A673 (cell line): Measurements from ENCODE around the gene MAGIX. TPM values are rescaled to one million over a fixed set of nuclear protein-coding genes. Genes with fewer than 3 reads are reported as not detected.

Experiments used
- BruUV-seq: library from RNA; stranded (reverse); fragments of 400-500 nt; replicated peaks from 2 replicates; lab custom pipeline; 2021; lab: Mats Ljungman, UMichigan
- CTCF ChIA-PET: fragments of 300-600 bp; sonication (Branson Sonifier 250); formaldehyde crosslinking; loops from one replicate; lab custom pipeline; 2022; ENCODE audit warnings: antibody characterized with exemption; lab: Charles Lee
- POLR2A ChIA-PET: fragments of 300-600 bp; sonication (Branson Sonifier 250); formaldehyde crosslinking; loops from one replicate; lab custom pipeline; 2022; ENCODE audit warnings: antibody characterized with exemption; ENCODE audit not compliant: low non-redundant PET; lab: Charles Lee
- DNase-seq: peaks from one replicate; pipeline ENCODE4 v3.0.0-alpha.2; 2015; ENCODE audit warnings: low spot score
- H3K27ac ChIP-seq: fragments of 200-600 bp; sonication (generic); 2 replicates; pipeline ENCODE4 v1.5.1; 2016; ENCODE audit warnings: mixed run types, low read depth, mild to moderate bottlenecking, mixed read lengths, antibody characterized with exemption, low read length; ENCODE audit not compliant: poor library complexity, severe bottlenecking
- H3K27me3 ChIP-seq: fragments of 200-600 bp; sonication (generic); replicated peaks from 2 replicates; pipeline ENCODE4 v1.6.1; 2017; ENCODE audit warnings: mixed run types, low read depth, mild to moderate bottlenecking, mixed read lengths, antibody characterized with exemption, low read length; ENCODE audit not compliant: insufficient read depth, poor library complexity
- H3K36me3 ChIP-seq: fragments of 200-600 bp; sonication (generic); 2 replicates; pipeline ENCODE4 v1.6.1; 2016; ENCODE audit warnings: mixed run types, mild to moderate bottlenecking, mixed read lengths, antibody characterized with exemption, low read length; ENCODE audit not compliant: insufficient read depth, poor library complexity, severe bottlenecking
- H3K4me1 ChIP-seq: fragments of 200-600 bp; sonication (generic); 2 replicates; pipeline ENCODE4 v1.6.1; 2017; ENCODE audit warnings: mixed run types, mild to moderate bottlenecking, mixed read lengths, antibody characterized with exemption, low read length; ENCODE audit not compliant: insufficient read depth, poor library complexity, severe bottlenecking
- H3K4me3 ChIP-seq: fragments of 200-600 bp; sonication (generic); 2 replicates; pipeline ENCODE4 v1.5.1; 2016; ENCODE audit warnings: low read depth, mixed run types, mild to moderate bottlenecking, mixed read lengths, low read length; ENCODE audit not compliant: poor library complexity, severe bottlenecking
- H3K9me3 ChIP-seq: fragments of 200-600 bp; sonication (generic); 2 replicates; pipeline ENCODE4 v1.6.1; 2016; ENCODE audit warnings: mixed run types, low read depth, mild to moderate bottlenecking, mixed read lengths, antibody characterized with exemption, low read length; ENCODE audit not compliant: poor library complexity, severe bottlenecking
- EZH2 ChIP-seq: fragments of 200-600 bp; sonication (generic); IDR thresholded peaks from 2 replicates; pipeline ENCODE4 v1.6.1; 2017; ENCODE audit warnings: borderline replicate concordance, low read depth, mild to moderate bottlenecking, mixed read lengths, antibody characterized with exemption, low read length; ENCODE audit not compliant: poor library complexity, severe bottlenecking
- intact Hi-C: fragments of 100-400 bp; cut with micrococcal nuclease; formaldehyde crosslinking; loops from one replicate; pipeline ENCODE4 v1.10.0; 2022; ENCODE audit not compliant: unreplicated experiment
- total RNA-seq: library from RNA; stranded (reverse); gene quantifications from 2 replicates; pipeline ENCODE4 v1.2.3, GENCODE V29; 2021
- TF ChIP-seq, protein P1 (sequence below): fragments of 300-800, 200-600 bp; sonication (generic); conservative IDR thresholded peaks from 2 replicates; pipeline ENCODE4 v1.5.1; 2017; ENCODE audit warnings: low read depth, mild to moderate bottlenecking, antibody characterized with exemption, low read length, moderate library complexity, mixed read lengths

Gene MAGIX
- total RNA-seq, 1 experiment from 2014 or later: 1.1 TPM

DNA sequence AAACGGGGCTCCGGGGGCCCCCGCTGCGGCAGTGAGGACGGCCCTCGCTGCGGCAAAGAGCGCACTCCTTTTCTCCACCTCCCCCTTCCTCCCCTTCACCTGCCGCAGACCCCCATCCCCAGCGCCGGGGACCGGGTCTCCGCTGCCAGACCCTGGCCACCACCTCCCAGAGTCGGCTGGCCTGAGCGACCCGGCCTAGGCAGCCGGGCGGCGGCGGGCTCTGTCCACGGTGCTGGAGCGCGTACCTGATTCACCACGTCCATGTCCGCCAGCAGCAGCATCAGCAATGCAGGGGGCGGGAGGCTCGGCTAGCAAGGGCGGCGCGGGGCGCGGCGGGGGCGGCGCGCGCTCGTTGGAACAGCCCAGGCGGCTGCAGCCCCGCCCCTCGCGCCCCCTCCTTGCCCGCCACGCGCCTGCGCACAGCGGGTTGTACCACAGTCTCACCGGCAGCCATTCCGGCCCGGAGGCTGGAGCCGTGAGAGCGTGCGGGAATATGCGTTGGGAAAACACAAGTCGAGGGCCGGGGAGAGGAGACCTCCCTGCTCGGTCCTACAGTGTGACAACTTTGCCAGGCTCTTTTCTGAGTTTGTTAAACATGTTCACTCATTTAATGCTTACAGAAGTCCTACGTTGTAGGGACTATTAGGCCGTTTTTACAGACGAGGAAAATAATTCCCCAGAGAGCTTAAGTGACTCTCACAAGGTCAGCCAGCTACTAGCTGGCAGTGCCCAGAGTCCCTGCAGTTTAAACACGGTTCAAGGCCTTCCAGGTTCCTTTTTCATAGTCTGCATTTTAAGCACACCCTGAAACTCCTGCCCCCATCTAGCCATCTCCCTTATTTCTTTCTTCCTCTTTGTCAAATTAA, 37.6 kb downstream of the MAGIX start, which contains the start of gene SYP:
SYP (minus strand) TSS at position 288 of the 866 bp plus-strand sequence; CDS start at position 281, 7 bp downstream.
- Histone ChIP-seq H3K4me1 (peaks cover 4% of the 10 kb centered on the region), H3K4me3 (peak within 1 kb of the TSS; percentile 56), H3K9me3 (no peaks in the 10 kb centered on the region), H3K36me3 (no peaks in the 10 kb centered on the region), H3K27ac (no peak within 1 kb of the TSS), H3K27me3 (no peaks in the 10 kb centered on the region)
- TF ChIP-seq EZH2: no peak
- intact Hi-C loops: no loop called here
- no TSS peak for BruUV-seq
- peak; percentile 86 for DNase-seq
- ChIA-PET POLR2A (no interaction called here), CTCF (no interaction called here)

DNA sequence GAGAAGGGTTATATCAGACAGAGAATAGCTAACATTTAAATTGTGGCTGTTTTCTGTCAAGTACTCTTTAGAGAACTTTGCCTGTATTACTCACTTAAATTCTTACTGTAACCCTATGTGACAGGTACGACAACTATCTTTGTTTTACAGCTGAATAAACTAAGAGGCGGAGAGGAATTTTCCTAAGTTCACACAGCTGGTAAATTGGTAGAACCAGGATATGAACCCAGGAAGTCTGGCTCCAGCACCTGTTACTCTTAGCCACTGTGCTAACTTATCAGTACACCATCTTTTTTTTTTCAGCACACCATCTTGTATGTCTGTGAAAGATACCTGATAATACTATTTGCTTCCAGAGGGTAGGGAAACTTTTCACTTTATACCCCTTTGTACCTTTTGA, 39.5 kb downstream of the MAGIX start:
- Histone ChIP-seq H3K4me3 (no peak overlapping the region), H3K27me3 (no peaks in the 10 kb centered on the region), H3K36me3 (no peaks in the 10 kb centered on the region), H3K9me3 (no peaks in the 10 kb centered on the region), H3K4me1 (peaks cover 4% of the 10 kb centered on the region), H3K27ac (no peak overlapping the region)
- no TSS peak for BruUV-seq
- ChIA-PET POLR2A (no interaction called here), CTCF (interaction anchor here (0.6 kb wide), 1 partner anchor 911 kb away, joined by 3 read pairs; no protein-coding TSS in a partner anchor)
- TF ChIP-seq, protein P1, sequence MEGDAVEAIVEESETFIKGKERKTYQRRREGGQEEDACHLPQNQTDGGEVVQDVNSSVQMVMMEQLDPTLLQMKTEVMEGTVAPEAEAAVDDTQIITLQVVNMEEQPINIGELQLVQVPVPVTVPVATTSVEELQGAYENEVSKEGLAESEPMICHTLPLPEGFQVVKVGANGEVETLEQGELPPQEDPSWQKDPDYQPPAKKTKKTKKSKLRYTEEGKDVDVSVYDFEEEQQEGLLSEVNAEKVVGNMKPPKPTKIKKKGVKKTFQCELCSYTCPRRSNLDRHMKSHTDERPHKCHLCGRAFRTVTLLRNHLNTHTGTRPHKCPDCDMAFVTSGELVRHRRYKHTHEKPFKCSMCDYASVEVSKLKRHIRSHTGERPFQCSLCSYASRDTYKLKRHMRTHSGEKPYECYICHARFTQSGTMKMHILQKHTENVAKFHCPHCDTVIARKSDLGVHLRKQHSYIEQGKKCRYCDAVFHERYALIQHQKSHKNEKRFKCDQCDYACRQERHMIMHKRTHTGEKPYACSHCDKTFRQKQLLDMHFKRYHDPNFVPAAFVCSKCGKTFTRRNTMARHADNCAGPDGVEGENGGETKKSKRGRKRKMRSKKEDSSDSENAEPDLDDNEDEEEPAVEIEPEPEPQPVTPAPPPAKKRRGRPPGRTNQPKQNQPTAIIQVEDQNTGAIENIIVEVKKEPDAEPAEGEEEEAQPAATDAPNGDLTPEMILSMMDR: no peak
- TF ChIP-seq EZH2: no peak
- DNase-seq: no peak
- intact Hi-C loops: no loop called here

DNA sequence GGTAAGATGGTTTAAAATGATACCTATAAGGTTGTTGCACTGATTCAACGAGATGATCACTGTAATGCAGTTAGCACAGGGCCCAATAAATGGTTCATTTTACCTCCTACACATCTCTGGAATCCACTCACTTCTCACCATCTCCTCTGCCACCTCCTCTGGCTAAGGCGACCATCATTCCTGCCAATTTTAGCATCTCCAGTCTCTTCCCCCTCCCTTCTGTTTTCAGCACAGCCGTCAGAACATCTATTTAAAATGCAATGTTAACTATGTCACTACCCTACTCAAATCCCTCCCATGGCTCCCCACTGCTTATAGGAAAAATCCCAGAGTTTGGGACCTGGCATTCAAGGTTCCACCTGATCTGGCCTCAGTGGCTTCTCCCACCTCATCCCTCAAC, 41.0 kb downstream of the MAGIX start:
- TF ChIP-seq, protein P1: no peak
- no peak for TF ChIP-seq EZH2
- H3K9me3 ChIP-seq: no peaks in the 10 kb centered on the region
- POLR2A ChIA-PET: no interaction called here
- no peak overlapping the region for H3K27ac ChIP-seq
- peaks cover 4% of the 10 kb centered on the region for H3K4me1 ChIP-seq
- no peak overlapping the region for H3K4me3 ChIP-seq
- intact Hi-C loops: no loop called here
- no peaks in the 10 kb centered on the region for H3K36me3 ChIP-seq
- CTCF ChIA-PET: no interaction called here
- no peak for DNase-seq
- BruUV-seq: no TSS peak
- H3K27me3 ChIP-seq: no peaks in the 10 kb centered on the region
